Activated T-cell treated with anti-CD3 and anti-CD28 coated beads for 48 hours (primary cell): ENCODE results near the gene TBCA.
"Not testable (repeated sequence)": the region's sequence is repeated elsewhere in the genome, so short reads cannot be mapped to it uniquely, and the experiment has no call there.

Experiments
- DNase-seq: peaks from one replicate; pipeline ENCODE4 v3.0.0-alpha.2; 2020; ENCODE audit warnings: low read depth

TBCA gene

GRCh38 chr5:77772729-77773128 lies 3.4 kb downstream of the TBCA start:
- no peak for DNase-seq

GRCh38 chr5:77771452-77771851 lies 4.7 kb downstream of the TBCA start:
- no peak for DNase-seq

GRCh38 chr5:77770293-77771005 lies 5.7 kb downstream of the TBCA start:
- DNase-seq = no peak

- no peak for DNase-seq
These were observed 7.2 kb downstream of the TBCA start for GRCh38 chr5:77768978-77769377.

GRCh38 chr5:77767301-77767700 lies 8.8 kb downstream of the TBCA start:
- no peak for DNase-seq

- DNase-seq = no peak
These were observed 14.5 kb downstream of the TBCA start for GRCh38 chr5:77761606-77762005.

- DNase-seq = no peak
These were observed 17.8 kb downstream of the TBCA start for GRCh38 chr5:77758141-77758938.

- DNase-seq = peak; percentile 6
These were observed 24.7 kb downstream of the TBCA start for GRCh38 chr5:77751328-77752023.

- DNase-seq = not testable (repeated sequence)
These were observed 25.2 kb downstream of the TBCA start for GRCh38 chr5:77750928-77751327.

GRCh38 chr5:77748160-77748559 lies 28.0 kb downstream of the TBCA start:
- DNase-seq = no peak

- DNase-seq = no peak
These were observed 32.0 kb downstream of the TBCA start for GRCh38 chr5:77744116-77744515.

- no peak for DNase-seq
These were observed 33.0 kb downstream of the TBCA start for GRCh38 chr5:77743181-77743580.

- no peak for DNase-seq
These were observed 34.5 kb downstream of the TBCA start for GRCh38 chr5:77741608-77742007.

- DNase-seq = no peak
These were observed 41.3 kb downstream of the TBCA start for GRCh38 chr5:77734885-77735284.

GRCh38 chr5:77733130-77733529 lies 43.0 kb downstream of the TBCA start:
- no peak for DNase-seq

- no peak for DNase-seq
These were observed 48.9 kb downstream of the TBCA start for GRCh38 chr5:77727190-77727589.

GRCh38 chr5:77725616-77726015 lies 50.5 kb downstream of the TBCA start:
- DNase-seq = no peak

GRCh38 chr5:77724934-77725333 lies 51.2 kb downstream of the TBCA start:
- no peak for DNase-seq

GRCh38 chr5:77719666-77720363 lies 56.3 kb downstream of the TBCA start:
- no peak for DNase-seq

GRCh38 chr5:77718934-77719610 lies 57.1 kb downstream of the TBCA start:
- DNase-seq = no peak

- DNase-seq = no peak
These were observed 66.0 kb downstream of the TBCA start for GRCh38 chr5:77709993-77710685.
